ENCODE results near the gene APLNR.

APLNR gene

DNA sequence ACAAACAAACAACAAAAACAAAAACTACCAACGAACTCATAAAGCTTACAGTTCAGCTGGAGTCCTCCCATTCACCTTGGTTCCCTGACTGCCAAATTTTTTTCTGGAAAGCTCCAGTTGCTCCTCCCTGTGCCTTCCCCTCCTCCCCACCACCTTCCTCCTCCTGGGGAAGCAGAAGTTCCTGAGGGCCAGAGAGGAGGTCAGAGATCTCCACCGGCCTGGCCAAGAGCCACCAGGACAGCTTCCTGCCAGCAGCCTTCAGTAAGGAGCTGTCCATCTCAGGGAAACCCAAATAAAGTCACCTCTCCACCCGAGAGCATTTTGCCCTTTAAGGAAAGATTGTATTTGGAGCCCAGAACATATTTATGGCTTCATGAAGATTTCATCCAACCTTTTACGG lies 20.0 kb downstream of the APLNR start:
- no peak for DNase-seq (ENCODE audit: low read depth in 2 of 2)

DNA sequence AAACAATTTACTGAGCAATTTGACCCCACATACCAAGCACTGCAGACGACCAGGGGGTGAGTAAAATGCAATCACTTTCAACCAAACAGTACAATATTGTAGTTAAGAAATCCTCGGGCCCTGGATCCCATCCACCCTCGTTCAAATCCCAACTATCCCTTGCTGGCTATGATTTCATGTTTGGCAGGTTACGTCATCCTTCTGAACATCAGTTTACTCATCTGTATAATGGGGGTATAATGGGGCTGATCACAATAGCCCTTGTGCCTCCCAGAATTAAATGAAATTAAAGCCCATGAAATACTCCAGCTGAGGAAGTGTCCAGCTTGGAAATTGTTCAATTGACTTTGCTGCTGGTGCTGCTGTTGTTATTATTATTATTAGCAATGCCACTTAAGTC lies 20.6 kb downstream of the APLNR start:
- no peak for DNase-seq (ENCODE audit: low read depth in 2 of 2)

GRCh38 chr11:57214494-57214893 lies 22.6 kb downstream of the APLNR start:
- DNase-seq (ENCODE audit: low read depth in 2 of 2), result no peak

GRCh38 chr11:57214098-57214417 lies 23.0 kb downstream of the APLNR start:
- no peak for DNase-seq (ENCODE audit: low read depth in 2 of 2)

DNA sequence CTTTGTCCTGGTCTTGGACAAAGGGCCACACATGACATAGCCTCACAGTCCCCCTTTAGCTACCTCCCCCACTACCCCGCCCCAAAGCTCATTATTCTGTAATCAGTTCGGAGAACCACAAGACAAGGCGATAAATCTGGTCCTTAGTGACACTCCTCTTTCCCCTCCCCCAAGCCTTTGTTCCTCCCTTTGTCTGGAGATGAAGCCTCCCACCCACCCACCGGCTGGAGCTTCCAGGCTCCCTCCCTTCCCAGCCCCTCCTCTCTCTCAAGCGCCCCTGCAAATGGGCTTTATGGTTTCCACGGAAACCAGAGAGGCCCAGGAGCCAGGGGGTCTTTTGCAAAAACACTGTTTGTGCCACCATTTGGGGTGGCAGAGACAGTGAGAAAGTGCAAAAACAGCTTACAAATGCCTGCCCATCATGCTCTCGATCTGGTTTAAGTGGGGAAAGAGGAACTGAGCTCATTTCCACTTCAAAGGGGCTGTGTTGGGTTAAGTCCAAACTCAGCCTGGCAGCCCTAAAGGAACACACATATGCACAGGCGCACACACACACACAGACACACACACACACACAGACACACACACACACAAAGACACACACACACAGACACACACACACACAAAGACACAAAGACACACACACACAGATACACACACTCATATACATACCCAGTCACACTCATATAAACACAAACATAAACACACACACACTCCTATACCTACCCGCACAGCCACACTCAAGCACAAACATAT lies 23.5 kb downstream of the APLNR start:
- DNase-seq (ENCODE audit: low read depth in 2 of 2), result no peak

DNA sequence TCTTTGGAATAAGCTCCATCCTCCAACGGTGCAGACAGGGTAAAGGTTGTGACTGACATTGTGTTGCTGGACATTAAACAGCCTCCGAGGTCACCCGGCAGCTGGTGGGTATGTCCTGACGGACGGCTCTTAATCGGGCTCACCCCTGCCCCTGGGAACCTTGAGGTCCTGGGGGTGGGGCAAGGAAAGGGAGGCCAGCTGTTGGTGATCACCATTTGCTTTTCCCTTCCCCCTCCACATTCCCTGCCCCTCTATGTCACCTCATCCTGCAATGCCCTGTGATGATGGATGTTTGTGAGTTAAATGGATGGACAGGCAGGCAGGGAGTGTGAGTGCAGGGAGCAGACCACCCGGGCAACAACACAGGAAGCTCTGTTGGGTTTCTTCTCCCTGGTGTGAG lies 26.3 kb downstream of the APLNR start:
- DNase-seq (ENCODE audit: low read depth in 2 of 2), result no peak

DNA sequence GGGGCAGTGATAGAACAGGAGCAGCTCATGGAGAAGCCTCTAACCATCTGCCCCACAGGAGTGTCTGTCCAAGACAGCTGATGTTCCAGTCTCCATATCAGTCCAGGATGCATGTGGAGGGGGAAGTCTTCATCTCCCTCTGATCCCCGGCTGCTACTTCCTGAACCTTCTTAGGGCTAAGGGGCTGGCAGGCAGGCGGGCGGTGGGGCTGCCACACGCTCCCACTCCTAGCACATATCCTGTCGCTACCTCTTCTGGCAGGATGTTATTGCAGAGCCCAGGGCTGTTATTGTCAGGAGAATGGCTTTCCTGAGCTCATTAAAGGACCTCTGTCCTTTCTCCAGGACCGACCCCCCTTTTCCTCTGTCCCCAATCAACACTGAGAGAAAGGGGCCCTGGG lies 29.9 kb downstream of the APLNR start:
- no peak for DNase-seq (ENCODE audit: low read depth in 2 of 2)

DNA sequence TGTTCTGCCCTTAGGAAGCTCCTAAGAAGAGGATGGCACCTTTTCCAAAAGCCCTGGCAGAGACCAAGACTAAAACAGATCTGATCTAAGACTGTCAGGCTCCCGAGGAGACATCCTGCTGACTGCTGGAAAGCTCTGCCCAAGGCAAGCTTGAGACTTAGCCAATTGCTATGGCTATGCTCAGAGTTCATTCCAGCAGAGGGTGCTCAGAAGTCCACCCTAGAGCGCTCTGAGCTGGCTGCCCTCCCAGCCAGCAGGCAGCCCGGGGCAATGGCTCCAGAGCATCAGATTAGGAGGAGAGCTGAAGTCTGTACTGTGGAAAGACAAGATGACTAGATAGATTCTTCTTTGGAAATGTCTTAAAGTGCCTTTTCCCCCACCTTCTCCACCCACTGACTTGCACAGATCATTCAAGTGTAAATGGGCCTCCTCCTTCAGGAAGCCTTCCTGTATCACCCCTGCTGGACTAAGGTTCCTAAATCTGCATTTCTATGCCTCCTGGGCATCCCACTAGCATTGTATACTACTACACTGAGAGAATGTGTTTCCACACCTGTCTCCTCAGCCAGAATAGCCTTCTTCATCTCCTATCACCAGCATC lies 31.9 kb downstream of the APLNR start:
- no peak for DNase-seq (ENCODE audit: low read depth in 2 of 2)

GRCh38 chr11:57203882-57204480 lies 33.1 kb downstream of the APLNR start:
- no peak for DNase-seq (ENCODE audit: low read depth in 2 of 2)

DNA sequence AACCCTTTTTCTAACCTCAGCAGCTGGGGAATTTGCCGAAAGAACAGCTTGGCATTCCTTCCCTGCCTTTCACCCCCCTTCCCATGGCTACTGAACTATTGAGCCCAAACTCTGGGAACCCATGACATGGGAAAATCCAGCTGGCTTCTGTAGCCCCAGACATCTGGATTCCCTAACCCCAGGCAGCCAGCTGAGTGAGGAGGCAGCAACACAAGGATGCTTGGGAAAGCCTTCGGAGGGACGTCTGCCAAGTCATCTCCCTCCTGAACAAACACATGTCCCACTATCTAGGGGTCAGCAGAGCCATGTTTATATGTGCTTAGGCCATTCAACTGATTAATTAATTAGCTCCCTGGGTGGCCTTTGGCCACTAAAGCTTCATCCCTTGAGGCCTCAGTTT lies 33.7 kb downstream of the APLNR start:
- DNase-seq (ENCODE audit: low read depth in 2 of 2), result no peak

GRCh38 chr11:57202281-57202680 lies 34.8 kb downstream of the APLNR start:
- DNase-seq (ENCODE audit: low read depth in 2 of 2), result no peak

DNA sequence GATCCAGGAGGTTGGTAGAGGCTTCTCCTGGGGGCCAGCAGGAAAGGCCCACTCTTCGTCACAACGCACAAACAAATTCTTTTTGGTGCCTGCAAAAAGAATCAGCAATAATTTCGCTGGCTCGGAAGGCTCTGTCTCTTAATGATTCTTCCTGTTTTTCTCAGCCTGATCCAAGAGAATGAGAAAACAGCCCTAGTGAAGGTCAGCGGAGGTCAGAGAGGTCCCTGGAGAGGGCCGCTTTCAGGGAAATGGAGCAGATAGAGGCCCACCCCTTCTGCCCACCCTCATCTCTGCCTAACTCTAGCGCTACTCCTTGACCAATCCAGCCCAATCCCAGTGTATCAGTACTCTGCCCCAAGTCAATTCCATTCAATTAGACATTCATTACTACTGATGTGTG lies 36.1 kb downstream of the APLNR start:
- DNase-seq (ENCODE audit: low read depth in 2 of 2), result no peak

DNA sequence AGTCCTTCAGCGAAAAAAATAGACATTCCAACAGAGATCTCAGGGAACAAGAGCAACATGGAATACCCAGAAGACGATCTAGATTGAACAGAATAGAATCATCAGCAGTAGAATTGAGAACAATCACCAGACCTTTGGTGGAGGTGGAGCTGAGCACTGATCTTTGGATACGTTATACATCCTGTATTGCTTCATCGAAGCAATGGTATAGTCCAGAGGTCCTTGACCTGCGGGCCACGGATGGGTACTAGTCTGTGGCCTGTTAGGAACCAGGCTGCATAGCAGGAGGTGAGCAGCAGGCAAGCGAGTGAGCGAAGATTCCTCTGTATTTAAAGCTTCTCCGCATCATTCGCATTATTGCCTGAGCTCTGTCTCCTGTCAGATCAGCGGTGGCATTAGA lies 37.7 kb downstream of the APLNR start:
- no peak for DNase-seq (ENCODE audit: low read depth in 2 of 2)

GRCh38 chr11:57197762-57198161 lies 39.3 kb downstream of the APLNR start:
- DNase-seq (ENCODE audit: low read depth in 2 of 2), result no peak

GRCh38 chr11:57196596-57196995 lies 40.5 kb downstream of the APLNR start:
- no peak for DNase-seq (ENCODE audit: low read depth in 2 of 2)

- DNase-seq (ENCODE audit: low read depth in 2 of 2), result no peak
These were observed 44.7 kb downstream of the APLNR start for GRCh38 chr11:57192316-57192715.

DNA sequence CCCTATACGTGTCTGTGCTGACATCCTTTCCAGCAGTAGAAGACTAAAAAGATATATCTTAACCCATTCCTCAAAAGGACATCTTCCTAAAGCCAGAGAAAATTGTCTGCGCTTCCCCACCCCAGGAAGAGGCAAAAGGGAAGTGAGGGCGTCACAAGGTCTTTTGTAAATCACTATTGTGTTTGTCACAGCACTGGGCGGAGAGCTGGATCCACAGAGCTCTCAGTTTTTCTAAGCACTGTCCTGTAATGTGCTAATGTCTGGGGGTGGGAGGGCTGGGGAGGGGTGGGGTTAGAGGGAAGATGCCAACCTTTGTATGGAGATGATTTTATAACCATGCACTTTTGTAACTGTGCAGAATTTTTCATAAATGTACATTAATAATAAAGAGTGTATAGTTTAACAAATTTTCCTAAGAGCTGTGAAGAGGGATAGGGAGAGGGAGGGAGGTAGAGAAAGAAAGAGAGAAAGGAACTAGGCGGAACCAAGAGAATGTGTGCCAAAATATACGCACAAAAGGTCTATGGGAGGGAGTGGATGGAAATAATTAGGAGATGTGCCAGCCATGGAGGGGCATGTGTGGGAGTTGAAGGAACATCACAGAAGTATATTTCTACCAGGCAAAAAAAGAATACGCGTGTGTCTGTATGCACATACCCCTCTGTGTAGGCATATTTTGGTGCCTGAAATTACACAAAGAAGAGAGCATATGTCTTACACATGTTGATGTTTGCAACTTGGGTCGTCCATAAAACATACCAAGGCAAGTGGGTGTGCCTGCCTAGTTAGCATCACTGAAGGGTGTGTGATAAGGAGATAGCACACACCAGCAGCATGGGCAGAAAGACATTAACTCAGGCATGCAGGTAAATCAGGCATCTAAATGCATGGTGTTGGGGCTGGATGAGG lies 45.5 kb downstream of the APLNR start:
- DNase-seq (ENCODE audit: low read depth in 2 of 2), result no peak

DNA sequence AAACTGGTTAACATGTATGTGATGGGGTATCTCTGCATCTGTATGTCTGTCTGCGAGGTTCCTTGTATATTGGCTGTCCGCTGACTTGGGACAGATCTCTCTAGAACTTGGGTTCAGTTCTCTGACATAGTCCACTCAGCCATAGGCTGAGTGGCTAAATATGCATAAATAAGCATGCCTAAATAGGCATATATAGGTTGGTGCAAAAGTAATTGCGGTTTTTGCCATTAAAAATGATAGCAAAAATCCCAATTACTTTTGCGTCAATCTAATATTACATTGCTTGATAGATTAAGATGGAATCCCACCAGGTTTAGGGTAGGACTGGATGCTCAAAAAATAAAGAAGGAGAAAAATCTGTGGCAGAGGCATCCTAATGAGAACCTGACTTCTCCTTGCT lies 46.5 kb downstream of the APLNR start:
- DNase-seq (ENCODE audit: low read depth in 2 of 2), result no peak

All from stimulated activated CD4-positive, alpha-beta T cell treated with anti-CD3 and anti-CD28 coated beads, Interleukin-12 subunit alpha, Interleukin-12 subunit beta, amount 100 ng/mL, for 24 hours (primary cell).